GM18951 (cell line): ENCODE data around the gene DYNC2LI1.

Source experiments
- POLR2A ChIP-seq: IDR thresholded peaks from 4 replicates; pipeline ENCODE4 v1.6.1; 2011; ENCODE audit warnings: mild to moderate bottlenecking; ENCODE audit not compliant: insufficient read length, insufficient read depth; ENCODE audit errors: extremely low read depth
- in situ Hi-C: fragments of 300-500 bp; cut with MboI; formaldehyde crosslinking; loops from one replicate; pipeline ENCODE4 v1.12.0; 2022; ENCODE audit warnings: low sequenced_read_pairs, mixed read lengths, inconsistent platforms; ENCODE audit not compliant: unreplicated experiment

The DYNC2LI1 gene

GRCh38 chr2:43837033-43837432 lies 63.2 kb downstream of the DYNC2LI1 start:
- no peak for TF ChIP-seq POLR2A
- in situ Hi-C loops, result no loop called here

GRCh38 chr2:43837831-43838559 lies 64.2 kb downstream of the DYNC2LI1 start:
- no peak for TF ChIP-seq POLR2A
- in situ Hi-C loops, result no loop called here

DNA sequence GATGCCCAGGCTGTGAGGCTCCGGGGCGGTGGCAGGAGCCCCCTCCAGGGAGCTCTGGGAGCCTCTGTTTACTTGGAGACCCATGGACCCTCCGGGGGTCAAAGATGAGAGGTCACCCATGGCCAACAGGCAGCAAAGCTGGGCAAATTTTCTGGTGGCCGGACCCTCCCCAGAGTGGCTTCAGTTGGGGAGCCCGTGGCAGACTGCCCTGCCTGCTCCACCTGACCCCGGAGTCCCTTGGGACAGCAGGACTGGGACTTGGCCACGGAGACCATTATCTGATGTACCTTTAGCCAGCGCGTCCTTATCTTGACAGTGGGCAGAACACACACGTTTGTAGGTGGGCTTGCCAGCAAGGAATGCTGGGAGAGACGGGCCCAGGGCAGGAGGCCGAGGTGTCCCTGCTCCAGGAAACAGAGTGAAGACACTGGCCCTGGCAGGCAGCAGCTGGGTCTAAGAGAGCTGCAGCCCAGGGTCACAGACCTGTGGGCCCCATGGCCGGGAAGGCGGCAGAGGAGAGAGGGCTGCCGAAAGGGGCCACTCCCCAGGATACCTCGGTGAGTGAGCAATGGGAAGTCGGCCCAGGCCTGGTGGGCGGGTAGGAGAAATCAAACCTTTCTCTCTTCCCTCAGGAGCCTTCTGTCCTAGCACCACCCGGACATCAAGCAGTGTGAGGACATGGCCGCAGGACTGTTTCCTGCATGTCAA lies 64.9 kb downstream of the DYNC2LI1 start, which contains the start of the genes ABCG5 and ABCG8:
TSS of gene ABCG5 (minus strand) at position 280 of the 708 bp plus-strand sequence. CDS start at position 120, 160 bp downstream.
TSS of gene ABCG8 (plus strand) at position 412 of the 708 bp plus-strand sequence. CDS start at position 495, 83 bp downstream.
- in situ Hi-C loops, result no loop called here
- TF ChIP-seq POLR2A, result no peak

DNA sequence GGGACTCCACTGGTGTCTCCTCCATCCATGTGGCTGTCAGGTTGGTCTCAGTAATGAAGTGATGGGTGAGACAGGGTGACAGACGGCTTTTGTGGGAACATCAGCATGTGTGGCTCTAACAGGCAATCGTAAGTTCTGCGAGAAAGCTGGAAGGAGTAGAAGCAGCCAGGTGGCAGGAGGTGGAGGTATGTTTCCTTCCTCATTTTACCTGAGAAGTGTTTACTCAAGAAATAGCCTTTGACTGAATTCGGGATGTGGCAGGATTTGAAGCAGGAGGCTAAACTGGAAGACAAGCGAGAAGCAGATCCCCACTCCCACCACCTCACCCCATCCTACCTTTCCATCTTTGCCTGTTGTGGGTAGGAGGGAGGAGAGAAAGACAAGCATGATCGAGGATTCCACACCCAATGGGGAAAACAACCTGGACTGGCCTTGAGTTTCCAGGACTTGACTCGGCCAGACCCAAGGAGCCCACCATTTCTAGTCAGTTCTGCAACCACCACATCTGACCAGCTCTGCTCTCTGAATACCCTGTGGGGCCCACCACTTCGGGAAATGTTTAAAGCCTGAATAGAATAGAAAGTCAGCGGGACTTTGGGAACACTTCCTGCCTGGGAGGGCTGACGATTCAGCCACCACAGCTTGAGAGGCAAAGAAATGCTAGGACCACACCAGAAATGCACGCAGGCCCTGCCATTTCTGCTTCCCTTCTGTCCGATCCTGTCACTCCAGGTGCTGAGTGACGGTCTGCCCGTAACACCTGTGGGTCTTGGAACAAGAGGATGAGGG lies 66.1 kb downstream of the DYNC2LI1 start:
- no peak for TF ChIP-seq POLR2A
- in situ Hi-C loops, result no loop called here

DNA sequence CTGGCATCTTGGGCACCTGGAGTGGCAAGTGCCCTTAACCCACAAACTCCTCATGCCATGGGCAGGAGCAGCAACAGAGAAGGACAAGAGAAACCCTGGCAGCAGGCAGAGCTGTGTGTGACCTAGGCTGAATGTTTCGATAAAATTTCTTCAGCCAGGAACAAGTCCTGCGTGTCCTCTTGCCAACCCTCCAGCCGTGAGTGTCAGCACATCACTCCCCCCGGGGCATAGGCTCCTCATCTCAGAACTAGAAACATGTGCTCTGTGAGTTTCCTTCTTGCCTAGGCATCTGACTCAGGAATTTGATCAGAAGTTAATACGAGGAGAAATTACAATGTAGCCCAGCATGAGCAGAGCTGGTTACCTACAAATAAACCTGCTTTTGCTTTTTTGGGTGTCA lies 67.1 kb downstream of the DYNC2LI1 start:
- in situ Hi-C loops, result no loop called here
- no peak for TF ChIP-seq POLR2A

- TF ChIP-seq POLR2A, result no peak
- in situ Hi-C loops, result no loop called here
Observed at GRCh38 chr2:43841949-43842865, 68.4 kb downstream of the DYNC2LI1 start.

DNA sequence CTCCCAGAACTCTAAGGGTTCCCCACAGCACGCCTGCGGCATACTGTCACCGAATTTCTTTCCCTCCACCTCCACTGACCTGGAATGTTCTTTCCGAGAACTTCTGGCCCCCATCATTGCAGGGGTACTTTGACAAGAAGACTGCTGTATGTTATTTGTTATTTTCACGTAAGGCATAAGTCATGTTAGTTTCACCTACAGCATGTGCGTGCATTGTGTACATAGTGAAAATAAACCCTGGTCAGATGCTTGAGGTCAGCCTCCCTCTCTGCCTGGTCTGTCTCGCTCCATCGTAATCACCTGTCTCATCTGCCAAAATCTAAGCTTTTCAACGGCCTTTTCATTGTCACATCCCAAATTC lies 69.0 kb downstream of the DYNC2LI1 start:
- in situ Hi-C loops, result no loop called here
- TF ChIP-seq POLR2A, result no peak

- TF ChIP-seq POLR2A, result no peak
- in situ Hi-C loops, result no loop called here
Observed at GRCh38 chr2:43845181-43845580, 71.3 kb downstream of the DYNC2LI1 start.

DNA sequence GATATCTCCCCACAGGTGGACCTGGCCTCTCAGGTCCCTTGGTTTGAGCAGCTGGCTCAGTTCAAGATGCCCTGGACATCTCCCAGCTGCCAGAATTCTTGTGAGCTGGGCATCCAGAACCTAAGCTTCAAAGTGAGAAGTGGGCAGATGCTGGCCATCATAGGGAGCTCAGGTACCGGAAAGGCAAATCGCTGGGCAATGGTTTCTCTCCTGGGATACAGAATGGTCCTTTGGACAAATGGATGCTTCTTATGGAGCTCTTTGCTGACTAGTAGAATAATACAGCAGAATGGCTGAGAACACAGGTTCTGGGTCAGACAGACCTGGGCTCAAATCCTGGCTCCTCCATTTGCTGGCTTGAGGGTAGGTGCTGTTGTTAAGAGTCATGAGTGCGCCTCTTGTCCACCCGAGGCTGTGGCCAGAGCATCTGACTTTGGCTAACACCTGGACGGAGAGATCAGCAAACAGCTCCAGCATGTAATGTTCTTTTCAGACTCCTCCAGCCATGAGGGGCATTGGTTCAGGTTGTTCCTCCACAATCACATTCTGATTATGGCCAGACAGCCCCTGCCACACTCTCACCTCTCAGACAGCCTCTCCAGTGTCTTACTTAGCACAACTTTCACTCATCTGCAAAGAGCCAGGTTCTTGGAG lies 72.4 kb downstream of the DYNC2LI1 start:
- no peak for TF ChIP-seq POLR2A

GRCh38 chr2:43848214-43848613 lies 74.4 kb downstream of the DYNC2LI1 start:
- in situ Hi-C loops, result no loop called here
- TF ChIP-seq POLR2A, result no peak

More for the DNA sequence above, 72.4 kb downstream of the DYNC2LI1 start:
- in situ Hi-C loops, result no loop called here

DNA sequence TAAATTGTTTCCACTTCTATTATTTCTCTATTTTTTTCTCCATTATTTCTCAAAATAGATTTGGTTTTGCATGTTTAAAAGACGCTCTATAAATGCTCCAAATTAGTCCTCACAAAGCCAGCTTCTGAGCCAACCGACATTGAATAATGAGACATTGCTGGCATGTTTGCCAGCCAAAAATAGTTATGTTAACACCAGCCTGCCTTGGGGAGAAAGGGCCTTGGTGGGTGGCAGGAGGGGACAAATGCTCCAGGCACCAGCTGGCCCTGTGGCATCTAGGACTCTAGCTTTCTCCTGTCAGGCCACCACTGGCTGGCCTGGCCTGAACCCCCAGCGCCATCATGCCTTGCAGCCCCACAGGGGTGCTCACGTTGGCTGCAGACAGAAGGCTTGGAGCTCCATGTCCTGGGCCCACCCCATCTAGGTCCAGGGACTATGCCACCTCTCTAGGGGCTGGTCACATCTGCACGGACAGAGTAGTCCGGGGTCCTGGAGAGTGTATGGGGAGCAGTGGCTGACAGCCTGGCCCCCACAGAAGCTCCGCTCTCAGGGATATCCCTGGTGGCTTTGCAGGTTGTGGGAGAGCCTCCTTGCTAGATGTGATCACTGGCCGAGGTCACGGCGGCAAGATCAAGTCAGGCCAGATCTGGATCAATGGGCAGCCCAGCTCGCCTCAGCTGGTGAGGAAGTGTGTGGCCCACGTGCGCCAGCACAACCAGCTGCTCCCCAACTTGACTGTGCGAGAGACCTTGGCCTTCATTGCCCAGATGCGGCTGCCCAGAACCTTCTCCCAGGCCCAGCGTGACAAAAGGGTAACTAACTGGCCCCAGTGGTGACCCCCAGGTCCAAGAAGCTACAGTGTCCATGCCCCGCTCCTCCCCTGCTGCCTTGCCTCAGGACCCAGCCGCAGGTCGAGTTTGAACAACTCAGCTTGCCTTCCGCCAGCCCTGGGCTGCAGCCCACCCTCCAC lies 77.5 kb downstream of the DYNC2LI1 start:
- in situ Hi-C loops, result no loop called here
- TF ChIP-seq POLR2A, result no peak
